ENCODE results near the gene THOC7. TPM values are rescaled to one million over a fixed set of nuclear protein-coding genes. Genes with fewer than 3 reads are reported as not detected.

THOC7 gene
- total and polyA plus RNA-seq, 2 donors (not counting 3 experiments of a cell fraction or from before 2014, with no cell fraction given) = 16.9 to 68.7 TPM

Small RNA genes lying within 50 kb of the gene (small RNA-seq; reads per million reads assigned to genes)
- not detected for gene SCAANT1 (ENCODE audit: insufficient read depth, insufficient read length, low read depth, low replicate concordance)

Other genes starting within 250 kb of the THOC7 start
- gene SNTN, start 211.1 kb downstream of the THOC7 start, total RNA-seq = not detected in 2 replicates
- gene SNTN, start 211.1 kb downstream of the THOC7 start, polyA plus RNA-seq = not detected in 2 replicates
- not detected in 2 replicates for gene C3orf49, start 44.5 kb downstream of the THOC7 start, total RNA-seq
- gene C3orf49, start 44.5 kb downstream of the THOC7 start, polyA plus RNA-seq = not detected in 2 replicates
- gene ATXN7, start 62 bp upstream of the THOC7 start, total RNA-seq = 27.1 and 34.7 TPM in 2 replicates
- gene ATXN7, start 62 bp upstream of the THOC7 start, polyA plus RNA-seq = 21.2 and 28.6 TPM in 2 replicates
- gene SCAANT1, start 48.6 kb upstream of the THOC7 start, total RNA-seq = not detected in 2 replicates
- gene SCAANT1, start 48.6 kb upstream of the THOC7 start, polyA plus RNA-seq = not detected in 2 replicates
- 89.4 and 90.8 TPM in 2 replicates for gene PSMD6, start 159.7 kb upstream of the THOC7 start, total RNA-seq
- gene PSMD6, start 159.7 kb upstream of the THOC7 start, polyA plus RNA-seq = 38.3 and 53.7 TPM in 2 replicates